Small intestine (tissue), 7 donors: ENCODE results near the gene REST. TPM values are rescaled to one million over a fixed set of nuclear protein-coding genes. Genes with fewer than 3 reads are reported as not detected.
"Not testable (repeated sequence)": the region's sequence is repeated elsewhere in the genome, so short reads cannot be mapped to it uniquely, and the experiment has no call there.

ENCODE experiments used
- DNase-seq, 2 donors: peaks; one replicate each; pipeline versions ENCODE4 v3.0.0 to v3.0.0-alpha.2; 2013
- FAIRE-seq: peaks from 2 replicates; lab custom pipeline; 2012; peaks lifted over from hg19 to GRCh38; lab: Jason Lieb, UNC
- H3K27ac ChIP-seq, 3 donors: one replicate each; pipeline ENCODE4 v1.5.1; 2013; ENCODE audit warnings: low read length in 2 of 3, mild to moderate bottlenecking in 2 of 3, control low read depth in 1 of 3, inconsistent platforms in 1 of 3, low read depth in 1 of 3, moderate library complexity in 1 of 3
- H3K27me3 ChIP-seq, 3 donors: one replicate each; pipeline ENCODE4 v1.6.1; 2013; ENCODE audit warnings: low read length in 3 of 3, inconsistent platforms in 1 of 3; ENCODE audit not compliant: control insufficient read depth in 3 of 3, insufficient read depth in 3 of 3
- H3K36me3 ChIP-seq, 3 donors: one replicate each; pipeline ENCODE4 v1.6.1; 2013; ENCODE audit warnings: low read length in 3 of 3, inconsistent platforms in 1 of 3, low read depth in 1 of 3, mild to moderate bottlenecking in 1 of 3, moderate library complexity in 1 of 3; ENCODE audit not compliant: control insufficient read depth in 3 of 3, insufficient read depth in 2 of 3
- H3K4me1 ChIP-seq, 3 donors: one replicate each; pipeline ENCODE4 v1.6.1; 2013; ENCODE audit warnings: low read length in 2 of 3, inconsistent platforms in 1 of 3, low read depth in 1 of 3, mild to moderate bottlenecking in 1 of 3, moderate library complexity in 1 of 3; ENCODE audit not compliant: control insufficient read depth in 3 of 3, insufficient read depth in 2 of 3
- H3K4me3 ChIP-seq, 3 donors: one replicate each; pipeline ENCODE4 v1.5.1; 2013; ENCODE audit warnings: low read length in 3 of 3, control low read depth in 1 of 3, inconsistent platforms in 1 of 3, low read depth in 1 of 3, mild to moderate bottlenecking in 1 of 3, moderate library complexity in 1 of 3
- H3K9me3 ChIP-seq, 2 donors: one replicate each; pipeline ENCODE4 v1.6.1; 2013; ENCODE audit warnings: low read depth in 1 of 2, low read length in 1 of 2; ENCODE audit not compliant: control insufficient read depth in 2 of 2, insufficient read depth in 1 of 2
- WGBS, 3 donors: extraction: QIAGEN DNeasy Blood & Tissue Kit; methylation state at CpG; one replicate each; pipeline ENCODE4 v1.1.7; 2013; 5-methylcytosine and 5-hydroxymethylcytosine counted together
- polyA plus RNA-seq, 4 donors: library from polyadenylated mRNA; stranded (reverse) in 3 of 4; unstranded in 1 of 4; fragments of 200-250 nt in 3 of 4; fragments of 120-200 nt in 1 of 4; gene quantifications; one replicate each; pipeline versions ENCODE4 v1.2.1 to v1.2.3, GENCODE V29; 2013
- donor health status: healthy with polysubstance abuse.
- donor health status: control.
- donor health status: control.
- donor health status: Bipolar disorder and iron deficiency.
- donor health status: healthy.

REST gene
- polyA plus RNA-seq, 4 donors = 3.8 to 24.2 (median 4.8) TPM

DNA sequence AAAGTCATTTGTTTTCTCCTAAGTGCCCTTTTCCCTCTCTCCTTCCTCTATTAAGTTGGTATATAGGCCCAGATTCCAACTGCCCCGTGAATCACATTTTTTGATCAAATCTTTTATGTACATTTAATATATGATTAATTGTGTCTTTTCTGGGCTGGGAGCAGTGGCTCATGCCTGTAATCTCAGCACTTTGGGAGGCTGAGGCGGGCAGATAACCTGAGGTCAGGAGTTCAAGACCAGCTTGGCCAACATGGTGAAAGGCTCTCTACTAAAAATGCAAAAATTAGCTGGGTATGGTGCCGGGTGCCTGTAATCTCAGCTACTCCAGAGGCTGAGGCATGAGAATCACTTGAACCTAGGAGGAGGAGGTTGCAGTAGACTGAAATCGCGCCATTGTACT is 7.5 kb upstream of the REST start:
- DNase-seq, H3K36me3 ChIP-seq, H3K4me3 ChIP-seq, FAIRE-seq, H3K4me1 ChIP-seq, H3K27me3 ChIP-seq, H3K27ac ChIP-seq, H3K9me3 ChIP-seq: not testable (repeated sequence)
- 89 to 96% (median 92%) methylated on average over 5 of the region's 5 CpGs for WGBS, 3 donors

DNA sequence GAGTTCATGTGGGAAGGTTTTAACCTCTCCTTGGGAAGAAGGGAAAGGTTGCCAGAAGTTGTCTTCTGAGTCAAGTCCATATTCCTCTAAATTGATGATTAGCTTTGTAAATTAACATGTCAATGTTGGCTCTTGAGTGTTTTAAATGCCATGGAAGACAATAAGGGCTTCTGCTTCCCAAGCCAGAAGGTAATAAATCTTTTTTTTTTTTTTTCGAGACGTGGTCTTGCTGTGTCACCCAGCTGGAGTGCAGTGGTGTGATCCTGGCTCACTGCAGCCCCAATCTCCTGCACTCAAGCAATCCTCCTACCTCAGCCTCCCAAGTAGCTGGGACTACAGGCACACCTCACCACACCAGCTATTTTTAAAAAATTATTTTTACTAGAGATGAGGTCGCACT is 5.0 kb upstream of the REST start:
- H3K9me3 ChIP-seq = no peaks in the 10 kb centered on the region
- peaks cover 0 to 4% (median 0%) of the 10 kb centered on the region in 3 donors for H3K4me1 ChIP-seq
- no peak for DNase-seq
- no peak for FAIRE-seq
- WGBS, 3 donors = 73 to 79% (median 76%) methylated on average over 3 of the region's 3 CpGs
- no peak overlapping the region for H3K27ac ChIP-seq
- H3K4me3 ChIP-seq = no peak overlapping the region
- H3K36me3 ChIP-seq = no peaks in the 10 kb centered on the region
- H3K27me3 ChIP-seq = no peaks in the 10 kb centered on the region

DNA sequence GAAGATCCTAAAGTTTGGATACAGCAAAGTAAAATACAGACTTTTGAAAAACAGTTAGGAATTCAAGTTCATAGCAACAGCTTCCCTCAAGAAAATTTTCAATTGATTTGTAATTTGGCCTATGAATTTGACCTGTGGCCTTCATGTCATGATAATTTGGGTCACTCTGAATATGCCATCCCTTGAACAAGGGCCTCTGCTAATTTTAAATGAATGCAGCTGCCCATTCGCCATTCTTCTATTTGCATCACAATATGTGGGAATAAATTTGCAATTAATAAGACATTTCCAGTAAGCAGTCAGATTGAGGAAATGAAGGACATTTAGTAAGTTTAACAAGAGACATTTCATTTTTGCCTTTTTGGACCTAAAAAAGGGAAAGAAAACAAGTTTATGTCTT is 1.9 kb upstream of the REST start:
- WGBS, 3 donors = 49 to 89% (median 85%) methylated on average over 1 of the region's 1 CpG
- DNase-seq (no peak), FAIRE-seq (no peak)
- Histone ChIP-seq H3K36me3 (peaks cover 0 to under 1% (median 0%) of the 10 kb centered on the region in 3 donors), H3K27ac (no peak overlapping the region), H3K4me3 (no peak overlapping the region), H3K27me3 (no peaks in the 10 kb centered on the region), H3K9me3 (no peaks in the 10 kb centered on the region), H3K4me1 (peaks cover 0 to 8% (median 5%) of the 10 kb centered on the region in 3 donors)

DNA sequence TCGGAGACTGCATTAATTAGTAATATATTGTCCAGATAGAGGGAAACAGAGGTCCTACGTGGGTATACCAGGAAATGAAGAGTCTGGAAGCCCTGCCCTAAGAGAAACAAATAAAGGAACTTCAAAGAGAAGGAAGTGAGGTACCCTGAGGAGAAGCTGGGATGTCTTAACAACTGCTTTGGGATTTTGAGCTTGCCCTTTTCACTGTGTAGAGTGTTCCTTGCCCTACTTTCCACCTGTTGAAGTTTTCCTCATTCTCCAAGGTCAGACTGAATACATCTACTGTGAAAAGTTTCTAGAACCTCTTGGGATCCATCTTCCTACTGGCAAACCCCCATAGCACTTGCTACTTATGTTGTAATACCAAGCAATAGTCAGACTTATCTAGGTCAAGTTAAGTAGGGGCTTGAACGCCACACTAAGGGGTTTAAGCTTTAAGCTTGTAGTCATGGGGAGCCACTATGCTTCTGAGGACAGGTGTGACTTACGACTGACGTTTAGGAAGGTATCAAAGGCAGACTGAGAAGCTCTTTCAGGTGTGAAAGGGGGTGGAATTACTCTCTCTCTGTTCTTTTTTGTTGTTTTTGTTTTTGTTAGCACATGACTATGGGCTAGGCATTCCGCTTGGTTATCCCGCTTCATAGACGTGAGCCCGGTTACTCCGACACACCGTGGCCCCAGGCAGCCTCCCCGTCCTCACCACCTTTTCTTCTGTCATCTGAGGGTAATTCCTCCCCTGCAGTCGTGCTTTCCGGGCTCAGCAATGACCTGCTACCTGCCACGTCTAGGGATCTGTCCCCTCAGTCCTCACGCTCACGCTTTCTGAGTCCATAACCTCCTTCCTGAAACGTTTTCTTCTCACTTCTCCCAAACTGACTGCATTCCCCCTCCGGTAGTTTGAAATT is 959 bp upstream of the REST start:
- H3K36me3 ChIP-seq = peaks cover 0 to 2% (median 0%) of the 10 kb centered on the region in 3 donors
- FAIRE-seq (no peak), DNase-seq (peak; percentile 22 to 42)
- H3K4me1 ChIP-seq = peaks cover 1 to 9% (median 9%) of the 10 kb centered on the region in 3 donors
- WGBS, 3 donors = 10 to 23% (median 14%) methylated on average over 19 of the region's 19 CpGs
- H3K27me3 ChIP-seq = no peaks in the 10 kb centered on the region
- H3K27ac ChIP-seq = peak overlapping the region in 2 of 3 donors; percentile 3 to 55
- H3K9me3 ChIP-seq = no peaks in the 10 kb centered on the region
- H3K4me3 ChIP-seq = peak overlapping the region in 2 of 3 donors; percentile 67 to 97

- H3K27me3 ChIP-seq = no peaks in the 10 kb centered on the region
- peak; percentile 60 to 83 for DNase-seq
- peaks cover 1 to 16% (median 9%) of the 10 kb centered on the region in 3 donors for H3K4me1 ChIP-seq
- H3K4me3 ChIP-seq = peak overlapping the region; percentile 84 to 97 (median 87)
- WGBS, 3 donors = 0 to 1% (median 1%) methylated on average over 39 to 109 of the region's 110 CpGs
- no peaks in the 10 kb centered on the region for H3K9me3 ChIP-seq
- no peak for FAIRE-seq
- H3K27ac ChIP-seq = peak overlapping the region; percentile 89 to 98 (median 93)
- peaks cover 0 to 5% (median 2%) of the 10 kb centered on the region in 3 donors for H3K36me3 ChIP-seq
These were observed 746 bp downstream of the REST start for GRCh38 chr4:56908206-56909085.

- FAIRE-seq (no peak), DNase-seq (peak; percentile 53 to 72)
- H3K4me1 ChIP-seq = peaks cover 1 to 16% (median 9%) of the 10 kb centered on the region in 3 donors
- peaks cover 0 to 11% (median 2%) of the 10 kb centered on the region in 3 donors for H3K36me3 ChIP-seq
- H3K27me3 ChIP-seq = no peaks in the 10 kb centered on the region
- 0 to 1% (median 0%) methylated on average over 41 of the region's 41 CpGs for WGBS, 3 donors
- no peaks in the 10 kb centered on the region for H3K9me3 ChIP-seq
- H3K4me3 ChIP-seq = peak overlapping the region; percentile 84 to 97 (median 87)
- H3K27ac ChIP-seq = peak overlapping the region; percentile 85 to 98 (median 89)
These were observed 1.6 kb downstream of the REST start for GRCh38 chr4:56909086-56909894.

GRCh38 chr4:56910172-56910967 is 2.7 kb downstream of the REST start:
- Histone ChIP-seq H3K36me3 (peaks cover 0 to 13% (median 2%) of the 10 kb centered on the region in 3 donors), H3K4me3 (peak overlapping the region in 1 of 3 donors; percentile 84), H3K27me3 (no peaks in the 10 kb centered on the region), H3K27ac (peak overlapping the region in 1 of 3 donors; percentile 2), H3K9me3 (no peaks in the 10 kb centered on the region), H3K4me1 (peaks cover 1 to 16% (median 9%) of the 10 kb centered on the region in 3 donors)
- 35 to 59% (median 52%) methylated on average over 6 of the region's 6 CpGs for WGBS, 3 donors
- FAIRE-seq (no peak), DNase-seq (peak in 1 of 2 donors; percentile 10)
